ENCODE measurements around the gene C1orf74. TPM values are rescaled to one million over a fixed set of nuclear protein-coding genes. Genes with fewer than 3 reads are reported as not detected.

C1orf74 gene
- total RNA-seq, 1 experiment from 2014 or later: 4.0 TPM

GRCh38 chr1:209729436-209729835 lies 54.9 kb downstream of the C1orf74 start:
- Histone ChIP-seq H3K36me3 (ENCODE audit: insufficient read depth, low read length) (no peaks in the 10 kb centered on the region), H3K9ac (ENCODE audit: low read length) (no peak overlapping the region), H3K79me2 (ENCODE audit: low read length) (no peaks in the 10 kb centered on the region)

More at GRCh38 chr1:209729436-209729835, 54.9 kb downstream of the C1orf74 start:
- Histone ChIP-seq H3K27me3 (ENCODE audit: low read length) (no peaks in the 10 kb centered on the region), H3K9me2 (replicated peaks; ENCODE audit: insufficient read depth, low read length) (no peaks in the 10 kb centered on the region), H4K20me1 (ENCODE audit: insufficient read depth, low read depth, low read length) (no peaks in the 10 kb centered on the region), H2AFZ (ENCODE audit: low read length) (no peak overlapping the region), H3K4me3 (ENCODE audit: low read length) (no peak overlapping the region), H3K4me2 (ENCODE audit: low read depth, low read length, poor library complexity, severe bottlenecking) (no peak overlapping the region), H3K4me1 (ENCODE audit: low read length) (no peaks in the 10 kb centered on the region), H3K9me3 (ENCODE audit: low read length) (no peaks in the 10 kb centered on the region), H3K27ac (ENCODE audit: low read length) (no peak overlapping the region)
- DNase-seq: no peak

Other genes with a start within 250 kb of the C1orf74 start
- not detected in 2 replicates for gene CAMK1G, start 200.8 kb downstream of the C1orf74 start, total RNA-seq (2014; rRNA removed; shearing (Covaris generic); ENCODE audit: low replicate concordance)
- 0.04 and 1.3 TPM in 2 replicates for gene LAMB3, start 132.1 kb downstream of the C1orf74 start, total RNA-seq (2014; rRNA removed; shearing (Covaris generic); ENCODE audit: low replicate concordance)
- gene G0S2, start 109.1 kb downstream of the C1orf74 start, total RNA-seq (2014; rRNA removed; shearing (Covaris generic); ENCODE audit: low replicate concordance): 6.9 and 17.2 TPM in 2 replicates
- gene HSD11B1, start 79.7 kb downstream of the C1orf74 start, total RNA-seq (2014; rRNA removed; shearing (Covaris generic); ENCODE audit: low replicate concordance): not detected in 2 replicates
- gene TRAF3IP3, start 28.5 kb downstream of the C1orf74 start, total RNA-seq (2014; rRNA removed; shearing (Covaris generic); ENCODE audit: low replicate concordance): 1.6 and 3.5 TPM in 2 replicates
- gene IRF6, start 21.6 kb upstream of the C1orf74 start, total RNA-seq (2014; rRNA removed; shearing (Covaris generic); ENCODE audit: low replicate concordance): 0.36 TPM in 1 of 2 replicates, not detected in the other
- gene UTP25, start 43.4 kb upstream of the C1orf74 start, total RNA-seq (2014; rRNA removed; shearing (Covaris generic); ENCODE audit: low replicate concordance): 7.6 and 11.7 TPM in 2 replicates
- not detected in 2 replicates for gene SYT14, start 153.7 kb upstream of the C1orf74 start, total RNA-seq (2014; rRNA removed; shearing (Covaris generic); ENCODE audit: low replicate concordance)